HFF-Myc (cell line): Measurements from ENCODE around the gene TULP4.

Experiments used
- DNase-seq: peaks from one replicate; pipeline ENCODE4 v3.0.0-alpha.2; 2011; ENCODE audit warnings: low read depth; ENCODE audit errors: extremely low read depth
- H3K4me3 ChIP-seq: replicated peaks from 2 replicates; pipeline ENCODE4 v1.5.1; 2011; ENCODE audit warnings: low read depth, mild to moderate bottlenecking, control low read depth, low read length
- TF ChIP-seq, protein P1 (sequence below): IDR thresholded peaks from 2 replicates; pipeline ENCODE4 v1.5.1; 2012; ENCODE audit warnings: mild to moderate bottlenecking, low read depth, low read length, control low read depth; ENCODE audit errors: missing control alignments

TULP4 gene

DNA sequence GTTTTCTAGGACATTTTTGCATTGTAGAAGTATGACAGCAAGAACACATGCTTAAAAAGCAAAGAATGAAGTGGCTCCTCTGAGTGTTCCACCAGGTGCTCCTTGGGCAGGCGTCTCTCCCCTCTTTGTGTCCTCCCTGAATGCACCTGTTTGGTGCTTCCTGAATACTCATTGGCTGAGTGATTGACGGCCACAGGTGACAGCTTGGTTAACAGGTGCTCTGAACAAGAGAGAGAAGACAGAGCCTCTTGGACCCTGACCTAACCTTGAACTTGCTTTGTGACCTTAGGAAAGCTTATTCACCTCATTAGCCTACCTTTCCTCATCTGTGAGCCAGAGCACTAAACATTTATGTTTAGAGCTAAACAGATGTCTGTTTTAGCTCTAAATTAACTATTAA, 93.7 kb downstream of the TULP4 start:
- H3K4me3 ChIP-seq = no peak overlapping the region
- no peak for DNase-seq
- TF ChIP-seq, protein P1, sequence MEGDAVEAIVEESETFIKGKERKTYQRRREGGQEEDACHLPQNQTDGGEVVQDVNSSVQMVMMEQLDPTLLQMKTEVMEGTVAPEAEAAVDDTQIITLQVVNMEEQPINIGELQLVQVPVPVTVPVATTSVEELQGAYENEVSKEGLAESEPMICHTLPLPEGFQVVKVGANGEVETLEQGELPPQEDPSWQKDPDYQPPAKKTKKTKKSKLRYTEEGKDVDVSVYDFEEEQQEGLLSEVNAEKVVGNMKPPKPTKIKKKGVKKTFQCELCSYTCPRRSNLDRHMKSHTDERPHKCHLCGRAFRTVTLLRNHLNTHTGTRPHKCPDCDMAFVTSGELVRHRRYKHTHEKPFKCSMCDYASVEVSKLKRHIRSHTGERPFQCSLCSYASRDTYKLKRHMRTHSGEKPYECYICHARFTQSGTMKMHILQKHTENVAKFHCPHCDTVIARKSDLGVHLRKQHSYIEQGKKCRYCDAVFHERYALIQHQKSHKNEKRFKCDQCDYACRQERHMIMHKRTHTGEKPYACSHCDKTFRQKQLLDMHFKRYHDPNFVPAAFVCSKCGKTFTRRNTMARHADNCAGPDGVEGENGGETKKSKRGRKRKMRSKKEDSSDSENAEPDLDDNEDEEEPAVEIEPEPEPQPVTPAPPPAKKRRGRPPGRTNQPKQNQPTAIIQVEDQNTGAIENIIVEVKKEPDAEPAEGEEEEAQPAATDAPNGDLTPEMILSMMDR = no peak

DNA sequence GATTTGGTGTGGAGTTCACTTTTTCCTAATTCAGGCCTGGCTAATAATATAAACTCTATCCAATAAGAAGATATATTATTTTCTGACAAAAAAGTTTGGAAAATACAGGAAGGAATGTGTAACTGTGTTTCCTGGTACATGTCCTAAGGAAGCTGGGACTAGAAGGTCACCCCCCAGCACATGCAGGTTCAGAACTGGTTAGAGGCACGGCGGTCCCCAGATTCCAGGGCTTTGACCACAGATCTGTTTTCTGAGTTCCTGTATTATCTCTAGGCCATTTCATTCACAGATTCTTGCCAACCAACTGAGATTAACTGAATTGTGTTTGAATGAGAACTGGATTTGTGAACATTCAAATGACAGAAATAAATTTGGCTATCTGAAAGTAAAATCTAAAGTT, 94.5 kb downstream of the TULP4 start:
- H3K4me3 ChIP-seq = no peak overlapping the region
- DNase-seq = no peak

DNA sequence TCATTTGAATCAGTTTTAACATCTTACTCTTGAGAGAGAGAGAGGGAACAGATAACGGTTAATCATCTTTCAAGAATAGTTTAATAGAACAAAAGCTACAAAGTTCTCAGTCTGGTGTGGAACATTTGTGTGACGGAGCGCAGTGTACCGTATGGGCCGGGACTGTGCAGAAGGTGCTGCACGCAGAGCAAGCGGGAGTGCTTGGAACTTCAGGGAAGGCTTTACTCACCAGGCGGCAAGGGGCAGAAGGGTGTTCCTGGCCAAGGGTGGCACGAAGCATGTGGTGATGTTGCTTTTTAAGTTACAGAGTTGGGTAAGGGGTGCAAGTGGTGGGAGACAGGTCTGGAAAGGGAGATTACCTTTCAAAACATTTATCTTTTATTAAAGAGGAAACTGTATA, 95.7 kb downstream of the TULP4 start:
- DNase-seq = no peak
- TF ChIP-seq, protein P1 = no peak
- H3K4me3 ChIP-seq = no peak overlapping the region

More for the DNA sequence above, 94.5 kb downstream of the TULP4 start:
- TF ChIP-seq, protein P1 = no peak

DNA sequence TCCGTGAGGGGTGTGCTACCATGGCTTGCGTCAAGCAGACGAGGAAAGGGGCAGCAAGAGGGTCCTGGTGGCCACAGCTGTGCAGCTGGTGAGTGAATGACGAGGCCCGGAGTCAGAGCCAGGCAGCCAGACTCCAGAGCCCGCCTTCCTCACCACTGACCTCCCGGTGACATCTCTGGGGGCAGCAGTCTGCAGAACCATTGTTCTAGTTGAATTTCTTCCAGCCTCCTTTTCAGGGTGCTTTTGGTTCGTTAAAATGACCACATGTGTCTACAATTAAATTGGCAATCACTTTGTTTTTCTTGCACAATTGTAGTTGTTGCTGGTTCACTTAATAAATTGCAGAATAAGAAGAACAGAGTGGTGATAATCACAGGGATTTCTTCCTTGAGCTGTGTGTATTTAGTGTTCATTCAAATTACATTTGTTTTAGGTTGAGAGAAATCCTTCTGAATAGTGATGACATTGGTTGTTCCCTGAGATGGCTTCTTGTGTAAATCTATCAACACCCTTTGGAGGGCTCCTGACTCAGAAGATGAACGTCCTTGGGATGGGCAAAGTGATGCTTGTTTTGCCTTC, 96.4 kb downstream of the TULP4 start:
- H3K4me3 ChIP-seq = no peak overlapping the region
- TF ChIP-seq, protein P1 = no peak

DNA sequence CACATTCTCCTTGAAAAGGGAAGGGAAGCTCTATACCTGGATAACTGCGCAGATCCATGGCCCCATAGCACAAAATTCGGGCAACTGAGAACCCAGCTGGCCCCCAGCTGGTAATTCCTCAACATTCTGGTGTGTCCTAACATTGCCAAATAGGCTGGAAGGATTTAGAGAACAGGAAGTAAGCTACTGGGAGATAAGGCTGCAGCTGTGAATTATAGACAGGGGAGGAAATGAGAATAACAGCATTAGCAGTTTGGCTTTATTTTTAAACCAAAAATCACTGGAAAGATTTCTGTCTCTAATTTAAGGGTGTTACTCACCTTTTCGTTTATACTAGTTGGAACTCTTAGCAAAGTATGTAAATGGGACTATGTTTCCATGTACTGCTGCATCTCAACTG, 97.2 kb downstream of the TULP4 start:
- H3K4me3 ChIP-seq = no peak overlapping the region
- TF ChIP-seq, protein P1 = no peak
- no peak for DNase-seq

More for the DNA sequence above, 96.4 kb downstream of the TULP4 start:
- no peak for DNase-seq

- TF ChIP-seq, protein P1 = no peak
- H3K4me3 ChIP-seq = no peak overlapping the region
- DNase-seq = no peak
Measured at GRCh38 chr6:158410784-158411183, 98.5 kb downstream of the TULP4 start.

GRCh38 chr6:158411998-158412397, 99.7 kb downstream of the TULP4 start:
- DNase-seq = no peak
- H3K4me3 ChIP-seq = no peak overlapping the region
- TF ChIP-seq, protein P1 = no peak
